IPS DF 6.9 (cell line): ENCODE results near the gene SYT14.
"Not testable (repeated sequence)": the region's sequence is repeated elsewhere in the genome, so short reads cannot be mapped to it uniquely, and the experiment has no call there.

Source experiments
- DNase-seq: peaks from one replicate; pipeline ENCODE4 v3.0.0-alpha.2; 2013; ENCODE audit warnings: low read depth, low spot score
- H3K27ac ChIP-seq: one replicate; pipeline ENCODE4 v1.5.1; 2013; ENCODE audit warnings: low read length, control low read depth
- H3K27me3 ChIP-seq: 2 replicates; pipeline ENCODE4 v1.6.1; 2013; ENCODE audit warnings: mild to moderate bottlenecking, low read length; ENCODE audit not compliant: control insufficient read depth, insufficient read depth
- H3K36me3 ChIP-seq: 2 replicates; pipeline ENCODE4 v1.6.1; 2013; ENCODE audit warnings: low read length; ENCODE audit not compliant: control insufficient read depth, insufficient read depth
- H3K4me1 ChIP-seq: 2 replicates; pipeline ENCODE4 v1.6.1; 2013; ENCODE audit warnings: low read length; ENCODE audit not compliant: control insufficient read depth, insufficient read depth
- H3K4me3 ChIP-seq: 2 replicates; pipeline ENCODE4 v1.5.1; 2013; ENCODE audit warnings: mild to moderate bottlenecking, low read length
- H3K9me3 ChIP-seq: 2 replicates; pipeline ENCODE4 v1.6.1; 2013; ENCODE audit warnings: low read length, inconsistent platforms; ENCODE audit not compliant: control insufficient read depth, insufficient read depth
- WGBS: extraction: QIAGEN DNeasy Blood & Tissue Kit; methylation state at CpG from one replicate; pipeline ENCODE4 v1.1.7; 2013; ENCODE audit warnings: mixed read lengths, missing lambda C conversion rate; ENCODE audit not compliant: insufficient read length, insufficient coverage; 5-methylcytosine and 5-hydroxymethylcytosine counted together

Gene SYT14

GRCh38 chr1:209900734-209901133 lies 37.3 kb upstream of the SYT14 start:
- WGBS, result no CpG with 5 or more reads among the region's 1 CpG
- Histone ChIP-seq H3K4me3 (no peak overlapping the region), H3K9me3 (no peaks in the 10 kb centered on the region), H3K4me1 (no peaks in the 10 kb centered on the region), H3K27ac (no peak overlapping the region), H3K36me3 (no peaks in the 10 kb centered on the region), H3K27me3 (no peaks in the 10 kb centered on the region)
- DNase-seq, result no peak

GRCh38 chr1:209901211-209901610 lies 36.8 kb upstream of the SYT14 start:
- Histone ChIP-seq H3K27me3 (no peaks in the 10 kb centered on the region), H3K9me3 (no peaks in the 10 kb centered on the region), H3K27ac (no peak overlapping the region), H3K4me1 (no peaks in the 10 kb centered on the region), H3K4me3 (no peak overlapping the region), H3K36me3 (no peaks in the 10 kb centered on the region)
- no peak for DNase-seq
- no CpG with 5 or more reads among the region's 2 CpGs for WGBS

- H3K27ac ChIP-seq, H3K27me3 ChIP-seq, H3K36me3 ChIP-seq, H3K9me3 ChIP-seq, H3K4me1 ChIP-seq, H3K4me3 ChIP-seq, DNase-seq: not testable (repeated sequence)
- WGBS, result no CpG with 5 or more reads among the region's 1 CpG
These were observed 33.2 kb upstream of the SYT14 start for GRCh38 chr1:209904774-209905173.

DNA sequence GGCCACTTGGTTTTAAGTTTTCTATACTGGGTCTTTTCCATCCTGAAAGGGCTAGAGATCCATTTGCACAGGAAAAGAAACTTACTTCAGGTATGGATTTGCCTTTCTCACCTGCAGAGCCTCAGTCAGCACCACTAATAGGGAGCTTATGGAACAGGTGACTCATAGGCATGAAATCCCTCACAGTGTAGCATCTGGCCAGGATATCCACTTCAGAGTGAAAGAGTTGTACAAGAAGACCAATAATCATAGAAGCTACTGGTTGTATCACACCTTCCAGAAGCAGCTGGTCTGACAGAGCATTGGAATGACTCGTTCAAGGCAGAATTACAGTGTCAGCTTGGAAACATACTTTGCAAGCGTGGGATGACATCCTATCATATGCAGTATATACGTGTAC lies 26.3 kb upstream of the SYT14 start:
- H3K9me3 ChIP-seq, result no peaks in the 10 kb centered on the region
- DNase-seq, result no peak
- H3K27ac ChIP-seq, result no peak overlapping the region
- H3K27me3 ChIP-seq, result no peaks in the 10 kb centered on the region
- no peak overlapping the region for H3K4me3 ChIP-seq
- no peaks in the 10 kb centered on the region for H3K36me3 ChIP-seq
- no peaks in the 10 kb centered on the region for H3K4me1 ChIP-seq
- no CpG with 5 or more reads among the region's 3 CpGs for WGBS

DNA sequence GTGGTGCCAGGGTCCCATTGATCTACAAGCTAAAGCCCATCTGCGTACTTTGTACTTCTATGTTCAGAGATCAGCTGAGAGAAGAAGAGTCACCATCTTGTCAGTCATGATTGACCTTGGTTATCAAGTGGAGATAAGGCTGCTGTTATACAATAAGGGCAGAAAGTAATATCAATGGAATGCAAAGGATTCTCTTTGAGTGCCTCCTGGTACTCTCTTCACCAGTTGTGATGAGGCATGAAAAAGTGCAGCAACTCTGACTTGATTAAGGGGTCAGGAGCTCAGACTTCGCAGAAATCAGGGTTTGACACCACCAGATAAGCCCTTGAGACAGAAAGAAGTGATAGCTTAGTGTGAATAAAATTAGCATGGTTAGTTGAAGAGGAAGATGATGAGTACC lies 25.7 kb upstream of the SYT14 start:
- no peak overlapping the region for H3K4me3 ChIP-seq
- no peak overlapping the region for H3K27ac ChIP-seq
- no peaks in the 10 kb centered on the region for H3K9me3 ChIP-seq
- no CpG with 5 or more reads among the region's 2 CpGs for WGBS
- no peaks in the 10 kb centered on the region for H3K36me3 ChIP-seq
- H3K4me1 ChIP-seq, result no peaks in the 10 kb centered on the region
- DNase-seq, result no peak
- no peaks in the 10 kb centered on the region for H3K27me3 ChIP-seq

DNA sequence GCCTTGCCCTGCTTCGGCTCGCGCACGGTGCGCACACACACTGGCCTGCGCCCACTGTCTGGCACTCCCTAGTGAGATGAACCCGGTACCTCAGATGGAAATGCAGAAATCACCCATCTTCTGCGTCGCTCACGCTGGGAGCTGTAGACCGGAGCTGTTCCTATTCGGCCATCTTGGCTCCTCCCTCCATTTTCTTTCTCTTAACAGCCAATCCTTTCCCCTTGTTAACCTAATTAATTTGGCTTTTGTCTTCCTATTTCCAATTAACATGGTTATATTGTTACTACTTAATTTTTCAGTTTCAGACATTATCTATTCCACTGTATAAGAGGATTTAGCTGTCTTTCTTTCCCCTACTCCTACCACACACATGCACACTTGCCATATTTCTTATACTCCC lies 18.4 kb upstream of the SYT14 start:
- not testable (repeated sequence) for H3K36me3 ChIP-seq, H3K27me3 ChIP-seq, H3K27ac ChIP-seq, DNase-seq, H3K9me3 ChIP-seq, H3K4me1 ChIP-seq, H3K4me3 ChIP-seq
- no CpG with 5 or more reads among the region's 12 CpGs for WGBS

GRCh38 chr1:209920844-209921243 lies 17.2 kb upstream of the SYT14 start:
- no peak for DNase-seq
- H3K4me1 ChIP-seq, result no peaks in the 10 kb centered on the region
- WGBS, result no CpG with 5 or more reads among the region's 1 CpG

DNA sequence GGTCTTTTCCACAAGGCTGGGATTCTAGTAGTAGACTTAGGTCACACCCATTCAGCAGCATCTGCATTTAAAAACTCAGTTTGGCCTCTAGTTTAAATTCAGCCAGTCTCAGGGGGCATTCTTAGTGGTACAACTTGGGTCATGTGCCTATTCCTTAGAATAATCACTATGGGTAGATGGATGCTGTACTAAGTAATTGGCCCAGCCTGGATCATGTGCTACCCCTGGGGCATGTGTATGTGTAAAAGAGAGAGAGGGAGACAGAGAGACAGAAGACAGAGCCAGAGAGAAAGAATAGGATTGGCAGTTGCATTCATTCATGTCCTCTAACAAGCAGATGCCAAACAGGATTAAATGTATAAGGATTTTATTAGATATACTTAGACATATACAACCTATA lies 13.6 kb upstream of the SYT14 start:
- H3K4me3 ChIP-seq, result no peak overlapping the region
- no peak overlapping the region for H3K27ac ChIP-seq
- no peaks in the 10 kb centered on the region for H3K27me3 ChIP-seq
- H3K36me3 ChIP-seq, result no peaks in the 10 kb centered on the region
- no peaks in the 10 kb centered on the region for H3K9me3 ChIP-seq
- H3K4me1 ChIP-seq, result no peaks in the 10 kb centered on the region
- DNase-seq, result no peak

More at GRCh38 chr1:209920844-209921243, 17.2 kb upstream of the SYT14 start:
- H3K27ac ChIP-seq, result no peak overlapping the region
- H3K9me3 ChIP-seq, result no peaks in the 10 kb centered on the region
- no peaks in the 10 kb centered on the region for H3K27me3 ChIP-seq
- H3K36me3 ChIP-seq, result no peaks in the 10 kb centered on the region
- no peak overlapping the region for H3K4me3 ChIP-seq

DNA sequence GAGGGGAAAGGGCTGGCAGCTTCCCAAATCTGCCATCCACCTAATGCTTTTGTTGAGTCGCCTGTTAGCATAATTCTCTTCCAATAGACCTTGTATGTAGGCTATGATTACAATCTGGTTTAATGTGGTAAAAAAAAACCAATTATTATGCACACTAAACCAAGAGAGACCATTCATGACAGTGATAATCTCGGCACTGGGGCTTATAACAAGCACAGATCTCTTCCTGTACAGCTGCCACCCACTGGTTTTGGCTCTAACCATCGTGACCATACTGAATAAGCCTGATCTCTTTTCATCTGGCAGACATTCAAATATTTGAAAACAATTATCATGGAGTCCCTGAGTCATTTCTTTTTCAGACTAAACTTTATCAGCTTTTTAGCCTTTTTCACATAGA lies 12.0 kb upstream of the SYT14 start:
- WGBS, result no CpG with 5 or more reads among the region's 3 CpGs

DNA sequence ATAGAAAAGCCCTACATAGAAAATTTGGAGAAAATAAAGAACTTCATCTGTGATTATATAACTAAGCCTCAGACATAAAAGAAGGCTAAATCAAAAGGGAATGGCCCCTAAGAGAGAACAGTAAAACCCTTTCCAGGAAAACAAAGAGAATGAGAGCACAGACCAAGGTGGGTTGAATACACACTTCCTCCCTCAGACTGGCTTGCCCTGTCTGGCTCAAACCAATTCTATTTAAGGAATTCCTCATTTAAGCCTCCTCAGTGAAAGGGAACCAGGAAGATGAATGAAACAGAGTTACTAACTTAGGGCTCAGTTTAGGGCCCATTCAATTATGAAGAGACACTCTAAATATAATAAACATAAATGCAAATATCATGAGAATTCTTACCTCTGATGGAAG lies 10.6 kb upstream of the SYT14 start:
- Histone ChIP-seq H3K9me3 (no peaks in the 10 kb centered on the region), H3K27me3 (no peaks in the 10 kb centered on the region), H3K27ac (no peak overlapping the region), H3K36me3 (no peaks in the 10 kb centered on the region), H3K4me3 (no peak overlapping the region), H3K4me1 (no peaks in the 10 kb centered on the region)
- no peak for DNase-seq

More for the DNA sequence above, 12.0 kb upstream of the SYT14 start:
- Histone ChIP-seq H3K4me3 (no peak overlapping the region), H3K36me3 (no peaks in the 10 kb centered on the region), H3K27me3 (no peaks in the 10 kb centered on the region), H3K27ac (no peak overlapping the region), H3K9me3 (no peaks in the 10 kb centered on the region), H3K4me1 (no peaks in the 10 kb centered on the region)
- no peak for DNase-seq

DNA sequence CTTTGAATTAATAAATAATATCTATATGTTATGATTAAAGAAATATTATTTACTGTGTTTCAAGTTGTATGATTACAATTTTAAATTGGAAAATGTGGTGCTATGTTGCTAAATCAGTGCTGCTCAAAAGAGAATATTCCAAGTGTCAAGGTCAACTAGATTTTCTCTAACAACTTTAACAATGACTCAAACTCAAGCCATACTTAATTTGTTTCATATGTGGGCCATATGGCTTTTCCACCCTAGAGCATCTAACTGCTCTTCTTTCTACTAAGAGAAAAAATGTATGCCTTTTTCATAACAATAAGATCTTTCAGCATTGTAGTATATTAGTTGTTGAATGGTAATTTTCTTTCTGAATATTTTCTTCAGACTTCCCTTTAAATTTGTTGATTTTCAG lies 8.3 kb upstream of the SYT14 start:
- Histone ChIP-seq H3K4me3 (no peak overlapping the region), H3K36me3 (no peaks in the 10 kb centered on the region), H3K9me3 (no peaks in the 10 kb centered on the region), H3K4me1 (no peaks in the 10 kb centered on the region), H3K27me3 (no peaks in the 10 kb centered on the region), H3K27ac (no peak overlapping the region)
- DNase-seq, result no peak
